ENCODE data around the gene BANF1. TPM values are rescaled to one million over a fixed set of nuclear protein-coding genes. Genes with fewer than 3 reads are reported as not detected.

BANF1 gene
- total and polyA plus RNA-seq, 2 of the 13 experiments (the other 11 are each of a cell fraction or from before 2014, with no cell fraction given): 40.5 to 86.5 TPM

DNA sequence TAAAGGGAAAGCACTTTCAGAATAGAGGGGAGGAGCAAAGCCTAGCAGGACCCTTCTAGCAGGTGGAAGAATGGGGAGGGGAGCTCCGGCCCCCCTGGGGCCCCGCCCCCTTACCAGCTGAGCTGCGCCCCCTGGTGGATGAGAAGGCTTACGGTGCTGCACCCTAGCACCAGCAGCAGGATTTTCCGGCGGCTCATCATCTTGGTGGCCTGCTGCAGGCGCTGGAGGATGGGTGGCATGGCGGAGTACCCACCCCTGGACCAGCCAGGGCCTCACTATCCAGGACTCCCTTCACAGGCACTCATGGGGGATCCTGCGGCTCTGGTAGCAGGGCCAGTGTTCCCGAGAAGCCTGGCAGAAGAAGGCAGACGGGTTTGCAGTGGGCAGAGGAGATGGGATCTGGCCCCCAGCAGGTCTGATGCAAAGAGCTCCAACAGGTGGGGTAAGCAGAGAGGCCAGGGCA, 42.9 kb downstream of the BANF1 start (continued):
- TF ChIP-seq ZNF12 (CRISPR knock-in tag; IDR thresholded peaks at IDR 0.05) (no peak), ZSCAN9 (CRISPR knock-in tag; IDR thresholded peaks at IDR 0.05; ENCODE audit: borderline replicate concordance) (no peak), CENPT (CRISPR knock-in tag; IDR thresholded peaks at IDR 0.05; ENCODE audit: low read depth) (no peak), PBX3 (CRISPR knock-in tag; IDR thresholded peaks at IDR 0.05; ENCODE audit: borderline replicate concordance) (no peak), CEBPB (IDR thresholded peaks at IDR 0.05; ENCODE audit: borderline replicate concordance, low read depth, low read length) (no peak), SSRP1 (CRISPR knock-in tag; IDR thresholded peaks at IDR 0.05) (no peak), ZNF225 (CRISPR knock-in tag; IDR thresholded peaks at IDR 0.05) (no peak), MAZ (IDR thresholded peaks at IDR 0.05; ENCODE audit: borderline replicate concordance, low read depth, low read length) (peak; percentile 85; the same call in 1 of the 2 replicates), MAZ (CRISPR knock-in tag; IDR thresholded peaks at IDR 0.05; ENCODE audit: low read depth) (peak; percentile 60; the same call in 1 of the 2 replicates), ZBTB21 (CRISPR knock-in tag; IDR thresholded peaks at IDR 0.05) (no peak), CREB1 (IDR thresholded peaks at IDR 0.05) (no peak), CREB1 (CRISPR knock-in tag; IDR thresholded peaks at IDR 0.05) (no peak), ZNF674 (CRISPR knock-in tag; IDR thresholded peaks at IDR 0.05; ENCODE audit: low read depth) (no peak), ZNF17 (CRISPR knock-in tag; IDR thresholded peaks at IDR 0.05) (no peak), ZNF713 (CRISPR knock-in tag; IDR thresholded peaks at IDR 0.05) (no peak), MYNN (CRISPR knock-in tag; IDR thresholded peaks at IDR 0.05; ENCODE audit: low read depth) (no peak), NFYC (CRISPR knock-in tag; IDR thresholded peaks at IDR 0.05) (no peak), FOXK1 (CRISPR knock-in tag; IDR thresholded peaks at IDR 0.05; ENCODE audit: borderline replicate concordance, low read depth) (peak; percentile 38; the same call in 1 of the 2 replicates), SIN3B (IDR thresholded peaks at IDR 0.05; ENCODE audit: low read length) (no peak), ZNF761 (CRISPR knock-in tag; conservative IDR thresholded peaks at IDR 0.05) (no peak), ZNF766 (CRISPR knock-in tag; IDR thresholded peaks at IDR 0.05; ENCODE audit: borderline replicate concordance) (no peak), DBP (CRISPR knock-in tag; IDR thresholded peaks at IDR 0.05; ENCODE audit: not compliant biosample characterization) (no peak), KDM2A (CRISPR knock-in tag; IDR thresholded peaks at IDR 0.05; ENCODE audit: borderline replicate concordance, low read depth) (peak; percentile 68), HIVEP1 (CRISPR knock-in tag; IDR thresholded peaks at IDR 0.05) (no peak), SP1 (IDR thresholded peaks at IDR 0.05) (no peak), SP1 (CRISPR knock-in tag; IDR thresholded peaks at IDR 0.05) (peak; percentile 95), ZFP1 (CRISPR knock-in tag; IDR thresholded peaks at IDR 0.05) (no peak), ZNF414 (CRISPR knock-in tag; IDR thresholded peaks at IDR 0.05) (no peak), RXRB (CRISPR knock-in tag; IDR thresholded peaks at IDR 0.05; ENCODE audit: borderline replicate concordance) (peak; percentile 28; the same call in 1 of the 2 replicates)
- TF ChIP-seq, protein P1, sequence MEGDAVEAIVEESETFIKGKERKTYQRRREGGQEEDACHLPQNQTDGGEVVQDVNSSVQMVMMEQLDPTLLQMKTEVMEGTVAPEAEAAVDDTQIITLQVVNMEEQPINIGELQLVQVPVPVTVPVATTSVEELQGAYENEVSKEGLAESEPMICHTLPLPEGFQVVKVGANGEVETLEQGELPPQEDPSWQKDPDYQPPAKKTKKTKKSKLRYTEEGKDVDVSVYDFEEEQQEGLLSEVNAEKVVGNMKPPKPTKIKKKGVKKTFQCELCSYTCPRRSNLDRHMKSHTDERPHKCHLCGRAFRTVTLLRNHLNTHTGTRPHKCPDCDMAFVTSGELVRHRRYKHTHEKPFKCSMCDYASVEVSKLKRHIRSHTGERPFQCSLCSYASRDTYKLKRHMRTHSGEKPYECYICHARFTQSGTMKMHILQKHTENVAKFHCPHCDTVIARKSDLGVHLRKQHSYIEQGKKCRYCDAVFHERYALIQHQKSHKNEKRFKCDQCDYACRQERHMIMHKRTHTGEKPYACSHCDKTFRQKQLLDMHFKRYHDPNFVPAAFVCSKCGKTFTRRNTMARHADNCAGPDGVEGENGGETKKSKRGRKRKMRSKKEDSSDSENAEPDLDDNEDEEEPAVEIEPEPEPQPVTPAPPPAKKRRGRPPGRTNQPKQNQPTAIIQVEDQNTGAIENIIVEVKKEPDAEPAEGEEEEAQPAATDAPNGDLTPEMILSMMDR (CRISPR knock-in tag; IDR thresholded peaks at IDR 0.05): peak; percentile 91

Measured in HepG2 (cell line).